ENCODE results near the gene NT5DC3. TPM values are rescaled to one million over a fixed set of nuclear protein-coding genes. Genes with fewer than 3 reads are reported as not detected.
A peak's percentile ranks its signal among the peaks of the same experiment; 100 is the strongest.

NT5DC3 gene
- total and polyA plus RNA-seq, 9 of the 15 experiments (the other 6 are each of a cell fraction or from before 2014, with no cell fraction given) = 6.3 to 33.5 (median 24.5) TPM

DNA sequence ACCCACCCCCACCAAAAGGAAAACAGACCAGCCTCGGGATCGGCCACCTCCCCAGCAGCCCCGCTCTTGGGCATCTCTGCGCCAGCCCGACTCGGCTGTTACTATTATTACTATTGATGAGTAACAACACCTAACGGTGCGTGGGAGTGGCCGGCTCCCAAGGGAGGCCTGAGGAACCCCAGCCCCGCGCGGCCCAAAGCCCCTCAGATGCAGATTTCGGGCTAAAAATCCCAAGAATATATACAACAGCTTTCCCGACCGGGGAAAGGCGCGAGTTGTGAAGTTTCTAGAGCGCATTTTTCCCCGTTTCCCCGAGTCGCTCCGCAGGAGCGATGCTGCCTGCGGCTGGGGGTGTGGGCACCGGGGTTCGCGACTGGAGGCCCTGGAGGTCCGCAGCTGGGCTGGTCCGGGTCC is 565 bp downstream of the NT5DC3 start:
- no TSS peak for BruUV-seq (replicated peaks)
- H3K9me1 ChIP-seq (ENCODE audit: control insufficient read depth, insufficient read depth, low read length) = no peaks in the 10 kb centered on the region
- ATAC-seq = 0 out of 3 replicates have a peak, but pooled peaks have one; percentile 1
- H3K9ac ChIP-seq (ENCODE audit: insufficient read depth in 1 of 2, low read depth in 2 of 2, low read length in 2 of 2) = peak overlapping the region; percentile 74 to 95
- peaks cover 43% of the 10 kb centered on the region for H3K79me2 ChIP-seq (ENCODE audit: control insufficient read depth, insufficient read depth, low read length)
- TF ChIP-seq SMAD4 (CRISPR knock-in tag; conservative IDR thresholded peaks at IDR 0.05) (0 out of 2 replicates have a peak, but pooled peaks have one; percentile 12), SIN3A (IDR thresholded peaks at IDR 0.05; ENCODE audit: borderline replicate concordance in 2 of 2, control insufficient read depth in 1 of 2, low read depth in 2 of 2, low read length in 2 of 2) (0 out of 4 replicates have a peak, but pooled peaks of 1 of the 2 experiments have one; percentile 16), CBX1 (IDR thresholded peaks at IDR 0.05; ENCODE audit: low read depth) (no peak), MTA3 (IDR thresholded peaks at IDR 0.05; ENCODE audit: borderline replicate concordance) (0 out of 2 replicates have a peak, but pooled peaks have one; percentile 26), RBM14 (IDR thresholded peaks at IDR 0.05; ENCODE audit: borderline replicate concordance, insufficient read depth, low read depth, low read length) (0 out of 2 replicates have a peak, but pooled peaks have one; percentile 28), EGR1 (conservative IDR thresholded peaks at IDR 0.05) (peak; percentile 46)
- TF ChIP-seq, protein P1, sequence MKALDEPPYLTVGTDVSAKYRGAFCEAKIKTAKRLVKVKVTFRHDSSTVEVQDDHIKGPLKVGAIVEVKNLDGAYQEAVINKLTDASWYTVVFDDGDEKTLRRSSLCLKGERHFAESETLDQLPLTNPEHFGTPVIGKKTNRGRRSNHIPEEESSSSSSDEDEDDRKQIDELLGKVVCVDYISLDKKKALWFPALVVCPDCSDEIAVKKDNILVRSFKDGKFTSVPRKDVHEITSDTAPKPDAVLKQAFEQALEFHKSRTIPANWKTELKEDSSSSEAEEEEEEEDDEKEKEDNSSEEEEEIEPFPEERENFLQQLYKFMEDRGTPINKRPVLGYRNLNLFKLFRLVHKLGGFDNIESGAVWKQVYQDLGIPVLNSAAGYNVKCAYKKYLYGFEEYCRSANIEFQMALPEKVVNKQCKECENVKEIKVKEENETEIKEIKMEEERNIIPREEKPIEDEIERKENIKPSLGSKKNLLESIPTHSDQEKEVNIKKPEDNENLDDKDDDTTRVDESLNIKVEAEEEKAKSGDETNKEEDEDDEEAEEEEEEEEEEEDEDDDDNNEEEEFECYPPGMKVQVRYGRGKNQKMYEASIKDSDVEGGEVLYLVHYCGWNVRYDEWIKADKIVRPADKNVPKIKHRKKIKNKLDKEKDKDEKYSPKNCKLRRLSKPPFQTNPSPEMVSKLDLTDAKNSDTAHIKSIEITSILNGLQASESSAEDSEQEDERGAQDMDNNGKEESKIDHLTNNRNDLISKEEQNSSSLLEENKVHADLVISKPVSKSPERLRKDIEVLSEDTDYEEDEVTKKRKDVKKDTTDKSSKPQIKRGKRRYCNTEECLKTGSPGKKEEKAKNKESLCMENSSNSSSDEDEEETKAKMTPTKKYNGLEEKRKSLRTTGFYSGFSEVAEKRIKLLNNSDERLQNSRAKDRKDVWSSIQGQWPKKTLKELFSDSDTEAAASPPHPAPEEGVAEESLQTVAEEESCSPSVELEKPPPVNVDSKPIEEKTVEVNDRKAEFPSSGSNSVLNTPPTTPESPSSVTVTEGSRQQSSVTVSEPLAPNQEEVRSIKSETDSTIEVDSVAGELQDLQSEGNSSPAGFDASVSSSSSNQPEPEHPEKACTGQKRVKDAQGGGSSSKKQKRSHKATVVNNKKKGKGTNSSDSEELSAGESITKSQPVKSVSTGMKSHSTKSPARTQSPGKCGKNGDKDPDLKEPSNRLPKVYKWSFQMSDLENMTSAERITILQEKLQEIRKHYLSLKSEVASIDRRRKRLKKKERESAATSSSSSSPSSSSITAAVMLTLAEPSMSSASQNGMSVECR (CRISPR knock-in tag; IDR thresholded peaks at IDR 0.05) = no peak
- TF ChIP-seq, protein P2, sequence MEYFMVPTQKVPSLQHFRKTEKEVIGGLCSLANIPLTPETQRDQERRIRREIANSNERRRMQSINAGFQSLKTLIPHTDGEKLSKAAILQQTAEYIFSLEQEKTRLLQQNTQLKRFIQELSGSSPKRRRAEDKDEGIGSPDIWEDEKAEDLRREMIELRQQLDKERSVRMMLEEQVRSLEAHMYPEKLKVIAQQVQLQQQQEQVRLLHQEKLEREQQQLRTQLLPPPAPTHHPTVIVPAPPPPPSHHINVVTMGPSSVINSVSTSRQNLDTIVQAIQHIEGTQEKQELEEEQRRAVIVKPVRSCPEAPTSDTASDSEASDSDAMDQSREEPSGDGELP (CRISPR knock-in tag; IDR thresholded peaks at IDR 0.05; ENCODE audit: borderline replicate concordance) = peak; percentile 68; the same call in 1 of the 2 replicates
- WGBS (ENCODE audit: insufficient coverage, low coverage, missing lambda C conversion rate) = 2% methylated on average over 27 of the region's 29 CpGs
- no peaks in the 10 kb centered on the region for H3K36me3 ChIP-seq (ENCODE audit: control insufficient read depth, insufficient read depth, low read length)
- H3K9me3 ChIP-seq (replicated peaks; ENCODE audit: control insufficient read depth, insufficient read depth, low read depth, low read length) = no peaks in the 10 kb centered on the region
- FAIRE-seq = no peak
- ChIA-PET POLR2A (interaction anchor here (0.9 to 1.3 kb wide), 3 partner anchors 8 to 16 kb away, joined by 3 to 4 read pairs (median 4); no protein-coding TSS in a partner anchor), CTCF (ENCODE audit: low intra/inter-chr PET ratio) (no interaction called here)
- intact Hi-C loops (cut with micrococcal nuclease) = loop anchor here (2.0 kb wide), 1 partner anchor 32 kb away; no protein-coding TSS in a partner anchor
- H3K4me2 ChIP-seq (ENCODE audit: insufficient read depth, low read length) = peak overlapping the region; percentile 76
- DNase-seq (ENCODE audit: extremely low read depth in 1 of 4, low spot score in 3 of 4) = peak in 3 of 4 experiments; percentile 40 to 58 (median 51)
- peaks cover 5% of the 10 kb centered on the region; the same call in 1 of the 2 replicates for H4K20me1 ChIP-seq (replicated peaks; ENCODE audit: control insufficient read depth, insufficient read depth, low read length)
- peak overlapping the region; percentile 81 for H2AFZ ChIP-seq (ENCODE audit: low read depth, low read length)
- H3K27ac ChIP-seq (ENCODE audit: extremely low read depth, low read depth, low read length) = peak overlapping the region; percentile 69; the same call in 2 of the 3 replicates
- no peaks in the 10 kb centered on the region for H3K27me3 ChIP-seq (ENCODE audit: control insufficient read depth in 2 of 2, insufficient read depth in 2 of 2, low read length in 2 of 2)
- in situ Hi-C loops (cut with MboI) = no loop called here
- H3K4me1 ChIP-seq (replicated peaks in 1 of 2; ENCODE audit: control insufficient read depth in 2 of 2, insufficient read depth in 2 of 2, low read length in 2 of 2) = peaks cover 10 to 25% of the 10 kb centered on the region in 2 experiments; a peak in 4 of 5 replicates
- H3K4me3 ChIP-seq = peak overlapping the region; percentile 81
